Activated CD8-positive, alpha-beta memory T cell treated with anti-CD3 and anti-CD28 coated beads, Interleukin-2, amount 50 U/mL, for 48 hours (primary cell): ENCODE results near the gene ADAD1.
"Not testable (repeated sequence)": the region's sequence is repeated elsewhere in the genome, so short reads cannot be mapped to it uniquely, and the experiment has no call there.

Experiments used
- DNase-seq: peaks from one replicate; pipeline ENCODE4 v3.0.0-alpha.2; 2020

ADAD1 gene

DNA sequence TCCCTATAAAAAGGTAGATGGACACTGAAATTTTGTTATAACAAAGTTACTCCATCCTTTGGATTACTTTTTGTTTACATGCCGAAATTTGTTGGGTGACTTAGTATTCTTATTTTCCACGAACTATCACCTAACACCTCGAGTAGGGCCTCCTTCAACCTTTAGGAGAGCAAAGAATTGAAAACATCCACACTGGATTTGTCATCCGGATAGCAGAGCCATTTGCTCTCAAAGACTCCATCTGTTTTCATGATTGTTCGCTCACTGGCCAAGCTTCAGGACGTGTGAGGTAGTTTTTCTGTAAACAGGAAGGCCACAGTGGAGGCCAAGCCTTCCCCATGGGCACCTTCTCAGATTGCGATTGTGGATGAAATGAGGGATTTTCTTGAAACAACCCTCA, at the start of gene ADAD1:
ADAD1 (plus strand) TSS at position 301 of the 400 bp plus-strand sequence. CDS start 1,059 bp downstream, outside the sequence.
- DNase-seq: no peak

DNA sequence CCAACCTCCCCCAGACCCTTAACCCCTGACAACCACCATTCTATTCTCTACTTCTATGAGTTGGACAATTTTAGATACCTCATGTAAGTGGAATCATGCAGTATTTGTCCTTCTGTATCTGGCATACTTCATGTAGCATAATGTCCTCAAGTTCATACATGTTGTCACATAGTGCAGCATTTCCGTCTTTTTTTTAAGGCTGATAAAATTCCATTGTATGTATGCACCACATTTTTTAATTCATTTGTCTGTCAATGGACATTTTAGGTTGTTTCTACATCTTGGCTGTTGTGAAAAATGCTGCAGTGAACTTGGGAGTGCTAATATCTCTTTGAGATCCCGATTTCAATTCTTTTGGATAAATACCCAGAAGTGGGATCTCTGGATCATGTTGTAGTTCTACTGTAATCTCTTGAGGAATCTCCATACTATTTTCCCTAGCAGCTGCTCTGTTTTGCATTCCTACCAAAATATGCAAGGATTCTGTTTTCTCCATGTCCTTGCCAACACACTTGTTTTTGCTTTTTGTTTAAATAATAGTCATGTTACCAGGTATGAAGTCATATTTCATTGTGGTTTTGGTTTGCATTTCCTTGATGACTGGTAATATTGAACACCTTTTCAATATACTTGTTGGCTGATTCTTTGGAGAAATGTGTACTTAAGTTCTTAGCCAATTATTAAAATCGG, 48.8 kb upstream of the ADAD1 start:
- DNase-seq: no peak

DNA sequence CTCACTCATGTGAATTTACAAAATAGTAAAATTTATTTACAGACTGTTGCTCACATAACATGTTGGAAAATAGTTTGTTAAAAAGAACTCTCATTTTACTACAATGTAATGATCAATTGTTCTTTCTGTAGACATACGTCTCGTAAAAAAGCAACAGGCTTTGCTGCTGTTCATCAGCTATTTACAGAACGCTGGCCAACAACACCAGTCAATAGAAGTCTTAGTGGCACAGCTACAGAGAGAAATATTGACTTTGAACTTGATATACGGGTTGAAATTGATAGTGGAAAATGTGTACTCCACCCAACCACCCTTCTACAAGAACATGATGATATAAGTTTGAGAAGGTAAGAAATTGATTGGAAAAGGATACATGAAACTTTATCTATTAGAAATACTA, 47.6 kb upstream of the ADAD1 start:
- DNase-seq: no peak

DNA sequence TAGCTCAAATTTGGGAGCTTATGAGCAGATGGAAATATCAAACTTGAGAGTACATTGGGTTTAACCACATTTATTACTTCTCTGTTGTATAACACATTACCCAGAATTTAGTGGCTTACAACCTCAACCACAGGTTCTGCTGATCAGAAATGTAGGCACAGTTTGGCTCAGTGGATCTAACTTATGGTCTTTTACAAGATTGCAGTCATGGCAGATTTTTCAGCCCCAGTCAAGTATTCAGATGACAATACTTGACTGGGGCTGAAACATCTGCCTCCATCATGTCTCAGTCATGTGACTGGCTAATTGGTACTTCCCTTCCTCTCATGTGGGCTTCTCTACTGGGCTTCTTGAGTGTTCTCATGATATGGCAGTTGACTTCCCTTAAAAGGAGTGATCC, 44.0 kb upstream of the ADAD1 start:
- DNase-seq: no peak

DNA sequence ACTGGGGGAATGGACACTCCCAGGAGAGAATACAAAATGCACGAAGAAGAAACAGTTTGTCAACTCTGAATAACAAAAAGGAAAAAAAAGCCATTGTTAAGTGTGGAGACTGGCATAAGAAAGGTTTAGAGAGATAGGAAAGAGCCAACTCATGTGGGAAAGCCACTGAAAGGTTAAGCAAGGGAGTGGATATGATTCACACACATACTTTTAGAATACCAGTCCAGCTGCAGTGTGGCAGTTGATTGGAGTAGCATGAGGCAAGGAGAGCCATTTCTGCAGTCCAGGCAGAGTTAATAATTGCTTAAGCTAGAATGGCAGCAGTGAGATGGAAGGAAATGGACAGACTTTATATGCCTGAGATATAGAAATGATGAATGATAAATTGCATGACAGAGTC, 36.9 kb upstream of the ADAD1 start:
- no peak for DNase-seq

DNA sequence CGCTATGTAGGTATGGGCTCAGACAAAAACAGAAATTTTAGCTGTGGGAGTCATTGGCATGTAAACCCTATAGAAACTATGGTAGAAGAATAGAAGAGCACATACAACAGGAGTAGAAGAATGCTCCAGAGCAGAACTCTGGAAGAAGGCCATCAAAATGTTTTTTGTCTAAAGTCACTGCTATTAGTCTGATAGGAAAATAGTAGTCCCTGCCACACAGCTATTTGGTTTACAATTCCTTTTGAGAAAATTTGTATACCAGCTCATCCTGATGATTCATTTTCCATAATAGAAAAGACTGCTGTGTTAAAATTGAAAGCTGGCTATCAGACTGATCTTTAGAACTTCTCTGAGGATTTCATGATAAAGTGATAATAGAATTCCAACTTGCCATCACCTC, 32.8 kb upstream of the ADAD1 start:
- no peak for DNase-seq

DNA sequence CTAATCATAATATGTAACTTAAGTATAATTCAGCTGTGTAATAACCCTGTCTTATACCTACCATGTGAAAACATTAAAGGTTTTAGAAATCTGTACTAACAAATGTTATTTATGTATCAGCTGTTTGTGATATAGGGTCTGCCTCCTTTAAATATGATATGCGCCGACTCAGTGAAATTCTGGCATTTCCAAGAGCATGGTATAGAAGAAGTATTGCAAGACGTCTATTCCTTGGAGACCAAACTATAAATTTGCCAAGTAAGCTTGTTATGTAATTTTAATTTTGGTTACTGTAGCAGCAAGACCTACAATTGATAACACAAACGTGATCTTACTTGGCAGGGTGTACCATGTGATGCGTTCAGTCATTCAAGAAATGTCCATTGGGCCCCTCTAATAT, 32.3 kb upstream of the ADAD1 start:
- DNase-seq: no peak

DNA sequence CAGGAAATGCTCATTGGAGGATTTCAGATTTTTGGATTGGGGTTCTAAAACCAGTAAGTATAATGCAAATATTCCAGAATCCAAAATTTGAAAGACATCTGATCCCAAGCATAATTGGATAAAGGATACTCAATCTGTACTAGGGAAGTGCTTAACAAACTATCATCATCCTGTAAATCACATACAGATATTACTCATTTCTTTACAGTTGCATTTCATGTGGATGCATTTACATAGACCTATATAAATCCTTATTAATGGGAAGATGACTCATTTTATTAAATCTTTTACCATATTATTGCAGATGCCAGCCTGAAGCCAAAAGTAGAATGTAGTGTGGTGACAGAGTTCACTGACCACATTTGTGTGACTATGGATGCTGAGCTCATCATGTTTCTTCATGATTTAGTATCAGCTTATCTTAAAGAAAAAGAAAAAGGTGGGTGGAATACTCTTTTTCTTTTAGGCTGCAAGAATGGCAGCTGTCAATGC, 22.4 kb upstream of the ADAD1 start:
- DNase-seq: no peak

DNA sequence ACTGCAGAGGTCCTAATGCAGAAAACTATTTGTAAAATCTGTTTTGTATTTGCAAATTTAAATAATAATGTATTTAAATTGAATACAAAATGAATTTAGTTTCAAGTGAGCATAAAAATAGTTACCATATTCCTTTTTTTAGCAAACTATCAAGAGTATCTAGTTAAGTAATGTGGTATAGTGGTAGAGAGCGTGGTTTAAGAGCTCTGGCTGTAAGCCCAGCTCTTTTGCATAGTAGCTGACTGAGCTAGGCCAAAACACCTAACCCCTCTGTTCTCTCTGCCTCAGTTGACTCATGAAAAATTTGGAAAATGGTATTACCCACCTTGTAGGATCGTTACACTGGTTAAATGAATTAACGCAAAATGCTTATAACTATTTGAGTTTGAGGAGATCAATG, 18.1 kb upstream of the ADAD1 start:
- DNase-seq: no peak

DNA sequence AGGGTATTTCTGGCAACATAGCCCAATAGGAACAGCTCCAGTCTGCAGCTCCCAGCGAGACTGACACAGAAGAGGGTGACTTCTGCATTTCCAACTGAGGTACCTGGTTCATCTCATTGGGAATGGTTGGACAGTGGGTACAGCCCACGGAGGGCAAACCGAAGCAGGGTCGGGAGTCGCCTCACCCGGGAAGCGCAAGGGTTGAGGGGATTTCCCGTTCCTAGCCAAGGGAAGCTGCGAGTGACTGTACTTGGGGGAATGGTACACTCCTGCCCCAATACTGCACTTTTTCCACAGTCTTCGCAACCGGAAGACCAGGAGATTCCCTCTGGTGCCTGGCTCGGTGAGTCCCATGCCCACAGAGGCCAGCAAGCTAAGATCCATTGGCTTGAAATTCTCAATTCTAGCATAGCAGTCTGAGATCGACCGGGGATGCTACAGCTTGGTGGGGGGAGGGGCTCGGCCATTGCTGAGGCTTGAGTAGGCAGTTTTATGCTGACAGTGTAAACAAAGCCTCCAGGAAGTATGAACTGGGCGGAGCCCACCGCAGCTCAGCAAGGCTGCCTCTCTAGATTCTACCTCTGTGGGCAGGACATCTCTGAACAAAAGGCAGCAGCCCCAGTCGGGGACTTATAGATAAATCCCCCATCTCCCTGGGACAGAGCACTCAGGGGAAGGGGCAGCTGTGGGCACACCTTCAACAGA, 14.0 kb upstream of the ADAD1 start:
- no peak for DNase-seq

DNA sequence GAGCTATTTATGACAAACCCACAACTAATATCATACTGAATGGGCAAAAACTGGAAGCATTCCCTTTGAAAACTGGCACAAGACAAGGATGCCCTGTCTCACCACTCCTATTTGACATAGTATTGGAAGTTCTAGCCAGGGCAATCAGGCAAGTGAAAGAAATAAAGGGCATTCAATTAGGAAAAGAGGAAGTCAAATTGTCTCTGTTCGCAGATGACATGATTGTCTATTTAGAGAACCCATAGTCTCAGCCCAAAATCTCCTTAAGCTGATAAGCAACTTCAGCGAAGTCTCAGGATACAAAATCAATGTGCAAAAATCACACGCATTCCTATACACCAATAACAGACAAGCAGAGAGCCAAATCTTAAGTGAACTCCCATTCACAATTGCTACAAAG, 10.0 kb upstream of the ADAD1 start:
- not testable (repeated sequence) for DNase-seq

DNA sequence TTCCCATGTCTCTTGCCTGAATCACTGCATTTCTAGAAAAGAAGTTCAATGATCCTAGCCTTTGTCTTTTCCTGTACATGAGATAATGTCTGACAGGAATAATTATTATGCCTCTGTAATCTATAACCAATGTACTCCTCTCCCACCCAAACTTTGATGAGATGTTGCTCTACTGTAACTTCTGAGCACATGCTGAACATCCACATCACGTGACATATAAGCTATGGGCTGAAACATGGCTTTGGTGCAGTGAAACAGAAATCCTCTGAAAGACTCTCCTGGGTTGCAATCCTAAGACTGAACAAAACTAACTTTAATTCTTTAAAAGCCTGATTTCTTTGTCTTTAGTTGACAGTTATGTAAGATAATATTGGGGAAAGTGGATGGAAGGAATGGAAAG, 1.5 kb upstream of the ADAD1 start:
- no peak for DNase-seq

DNA sequence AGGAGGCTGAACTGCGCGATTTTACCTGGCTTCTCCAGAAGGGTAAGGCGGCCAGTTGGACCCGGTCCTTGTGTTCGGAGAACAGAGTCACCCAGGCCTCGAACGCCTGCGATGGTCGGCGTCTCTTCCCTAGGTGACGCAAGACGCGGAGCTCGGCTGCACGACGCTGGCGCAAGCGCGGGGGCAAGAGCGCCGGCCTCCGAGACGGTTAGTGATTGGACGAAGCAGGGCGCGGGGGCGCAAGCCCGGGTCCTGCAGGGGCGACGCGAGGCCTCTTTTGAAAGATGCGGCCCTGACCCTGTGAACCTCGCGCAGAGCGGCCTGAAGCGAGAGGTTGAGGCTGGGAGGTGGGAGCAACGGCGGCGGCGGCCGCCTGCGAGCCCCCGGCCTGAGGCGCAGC, 428 bp downstream of the ADAD1 start:
- no peak for DNase-seq

DNA sequence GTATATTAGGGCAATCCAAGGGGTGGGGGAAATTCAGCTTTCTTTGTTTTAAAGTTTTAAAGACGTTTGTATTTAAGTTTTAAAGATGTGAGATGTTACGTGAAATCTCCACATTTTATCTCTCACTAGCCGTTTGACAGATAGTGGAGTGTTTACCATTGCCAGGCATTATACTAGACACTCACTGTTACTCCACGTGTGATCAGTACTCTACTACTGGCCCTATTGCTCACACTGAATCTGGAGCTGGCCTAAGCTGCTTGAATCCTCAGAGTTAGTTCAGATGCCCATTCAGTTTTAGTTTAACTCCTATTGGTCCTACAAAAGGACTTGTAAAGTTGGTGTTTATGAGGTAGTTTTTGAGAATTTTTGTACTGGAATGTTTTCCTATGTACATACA, 4.5 kb downstream of the ADAD1 start:
- no peak for DNase-seq

DNA sequence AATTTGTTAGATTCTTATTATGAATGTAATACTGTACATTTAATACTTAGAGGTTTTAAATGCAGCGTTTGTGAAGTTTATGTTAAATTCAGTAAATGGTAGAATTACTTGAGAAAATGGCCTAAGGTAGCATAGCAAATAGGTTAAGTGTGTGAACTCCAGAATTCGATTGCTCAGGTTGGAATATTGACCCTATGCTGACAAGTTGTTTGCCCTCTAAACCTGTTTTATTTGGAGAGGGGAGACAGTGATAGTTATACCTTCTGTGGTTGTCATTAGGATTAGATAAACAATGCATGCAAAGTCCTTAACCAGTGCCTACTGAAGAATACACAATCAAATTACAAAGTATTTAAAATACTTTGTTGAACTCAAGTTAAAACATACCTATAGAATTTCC, 5.4 kb downstream of the ADAD1 start:
- no peak for DNase-seq

DNA sequence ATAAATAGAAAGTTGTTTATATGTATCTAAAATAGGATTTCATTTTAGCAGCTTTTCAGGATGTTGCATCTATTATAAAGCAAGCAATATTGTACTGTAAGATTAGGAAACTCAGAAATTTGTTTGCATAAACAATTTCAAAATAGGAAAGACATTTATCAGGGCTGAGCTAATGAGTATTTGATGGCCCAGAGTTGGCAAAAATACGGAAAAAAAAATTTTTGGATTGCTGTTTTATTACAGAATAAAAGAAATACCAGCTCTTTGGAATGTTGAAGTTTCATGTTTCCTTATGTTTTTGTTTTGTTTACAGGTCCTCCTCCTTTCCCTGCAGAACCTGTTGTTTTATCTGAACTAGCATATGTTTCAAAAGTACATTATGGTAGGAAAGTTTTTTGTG, 14.5 kb downstream of the ADAD1 start:
- no peak for DNase-seq

DNA sequence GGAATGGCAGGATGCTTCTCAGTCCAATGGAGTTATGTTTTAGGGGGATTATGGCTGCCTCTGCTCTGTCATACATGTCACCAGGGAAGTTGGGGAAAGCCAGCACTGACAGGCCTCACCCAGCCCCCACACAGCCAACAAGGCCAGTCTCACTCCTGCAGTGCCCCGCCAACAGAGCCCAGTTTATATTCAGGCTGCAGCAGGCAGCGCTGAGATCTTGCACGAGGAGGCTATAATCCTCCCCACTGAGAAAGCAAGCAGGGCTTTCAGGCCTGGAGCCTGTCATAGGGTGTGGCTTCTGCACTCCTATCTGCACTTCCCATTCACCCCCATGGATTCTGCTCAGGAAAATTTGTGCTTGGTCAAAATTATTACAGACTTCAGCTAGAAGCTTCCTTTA, 25.1 kb downstream of the ADAD1 start:
- no peak for DNase-seq

DNA sequence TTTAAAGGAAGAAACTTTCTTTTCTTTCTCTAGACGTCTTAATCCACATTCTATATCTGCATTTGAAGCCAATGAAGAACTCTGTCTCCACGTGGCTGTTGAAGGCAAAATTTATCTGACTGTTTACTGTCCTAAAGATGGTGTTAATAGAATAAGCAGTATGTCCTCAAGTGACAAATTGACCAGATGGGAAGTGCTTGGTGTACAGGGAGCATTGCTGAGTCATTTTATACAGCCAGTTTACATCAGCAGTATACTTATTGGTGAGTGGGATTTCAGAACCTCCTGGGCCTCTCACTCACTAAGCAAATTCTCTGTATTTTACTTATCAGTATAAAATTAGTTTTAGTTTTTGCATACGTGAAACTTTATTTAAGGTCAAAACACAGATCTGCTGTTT, 33.7 kb downstream of the ADAD1 start:
- no peak for DNase-seq

DNA sequence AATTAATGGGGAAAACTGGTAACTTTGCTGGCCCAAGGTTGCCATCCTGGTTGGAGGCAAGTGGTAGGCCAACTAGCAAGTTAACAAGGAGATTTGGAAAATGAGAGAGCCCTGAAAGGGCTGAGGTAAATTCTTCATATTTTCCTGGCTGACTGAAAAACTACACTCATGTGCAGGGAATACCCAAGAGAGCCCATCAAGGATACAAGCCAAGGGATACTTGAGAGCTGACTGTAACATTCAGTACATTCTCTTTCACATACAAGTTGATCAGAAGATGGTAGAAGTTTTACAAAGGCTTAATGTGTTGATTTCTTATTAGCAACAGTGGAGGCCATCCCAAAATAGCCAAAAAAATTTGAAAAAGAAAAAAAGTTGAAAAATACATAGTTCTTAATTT, 44.4 kb downstream of the ADAD1 start:
- DNase-seq: no peak

DNA sequence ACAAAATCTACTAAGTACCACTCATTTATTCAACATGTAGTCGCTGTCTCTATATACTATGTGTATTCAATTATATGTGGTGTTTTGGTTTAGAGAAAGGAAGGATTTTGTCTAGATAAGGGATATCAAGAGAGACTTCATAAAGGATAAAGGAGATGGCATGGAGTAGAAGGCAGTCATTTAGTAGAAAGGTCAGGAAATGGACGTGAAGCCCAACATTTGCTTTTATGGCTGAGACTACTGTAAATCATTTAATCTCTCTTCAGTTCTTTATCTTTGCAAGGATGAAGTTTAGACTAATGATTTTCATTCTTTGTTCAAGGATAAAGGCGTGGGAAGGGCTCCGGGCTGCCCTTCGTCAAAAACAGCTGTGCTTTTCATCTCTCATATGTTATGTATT, 52.5 kb downstream of the ADAD1 start:
- DNase-seq: no peak

DNA sequence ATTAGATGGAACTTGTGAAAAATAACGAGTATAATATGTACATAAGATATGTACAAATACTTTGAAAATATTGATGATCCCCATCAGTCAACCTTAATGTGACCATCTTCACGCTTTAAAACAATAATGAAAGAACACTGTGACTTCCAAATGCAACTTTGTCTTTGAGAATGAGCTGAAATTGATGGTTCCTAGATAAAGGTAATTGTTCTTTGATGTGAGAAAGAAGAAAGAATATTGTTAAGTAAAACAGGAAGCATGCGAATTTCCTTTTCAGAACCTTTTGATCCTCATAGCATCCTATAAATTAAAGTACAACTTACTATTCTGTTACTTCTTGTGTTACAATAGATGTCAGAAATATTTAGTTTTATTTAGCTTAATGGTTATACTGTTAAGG, 55.5 kb downstream of the ADAD1 start:
- DNase-seq: no peak

DNA sequence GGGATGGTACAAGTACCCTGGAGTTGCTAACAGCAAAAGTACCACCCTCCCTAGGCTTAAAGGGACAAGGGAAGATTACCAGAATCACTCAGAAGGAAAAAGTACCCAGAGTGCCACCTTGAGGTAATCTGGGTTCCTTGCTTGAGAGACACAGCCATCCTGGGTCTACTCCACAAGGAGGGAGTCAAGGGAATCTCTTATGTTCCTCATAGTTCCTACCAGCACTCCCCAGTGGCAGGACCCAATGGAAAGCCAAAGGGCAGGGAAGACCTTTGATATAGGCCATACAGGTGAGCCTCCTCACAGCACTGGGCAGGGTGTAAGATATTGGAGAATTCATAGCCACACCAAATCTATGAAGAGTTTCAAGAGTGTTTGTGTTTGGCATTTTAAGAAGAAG, 72.0 kb downstream of the ADAD1 start:
- DNase-seq: no peak

DNA sequence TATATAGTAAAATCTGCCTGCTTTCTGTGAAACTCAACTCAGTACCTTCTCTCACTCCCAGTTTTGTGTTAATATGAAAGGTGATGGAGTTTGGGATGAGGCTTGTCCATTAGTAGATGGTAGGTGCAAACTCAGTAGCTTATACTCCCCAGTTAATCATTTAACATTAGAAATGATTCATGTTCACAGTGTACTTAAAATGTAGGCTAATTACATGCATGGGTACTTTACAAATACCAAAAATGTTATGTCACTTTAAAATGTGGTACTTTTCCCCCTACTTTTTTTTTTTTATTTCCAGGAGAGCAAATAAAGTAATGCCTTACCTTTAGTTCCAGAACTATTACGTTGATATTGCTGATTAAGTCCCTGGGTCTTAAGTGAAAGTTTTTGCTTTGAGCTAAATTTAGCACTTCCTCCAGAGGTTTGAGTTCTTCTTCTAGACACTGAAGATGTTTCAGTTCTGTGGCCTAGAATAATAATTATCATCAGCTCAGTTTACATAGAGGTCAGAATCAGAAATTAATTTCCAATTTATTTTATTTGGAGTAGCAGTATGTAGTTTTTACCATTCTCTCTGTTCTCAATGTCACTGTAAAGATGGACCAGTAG, 74.7 kb downstream of the ADAD1 start:
- DNase-seq: no peak
